K562 (cell line): ENCODE data around the gene MLYCD. TPM values are rescaled to one million over a fixed set of nuclear protein-coding genes. Genes with fewer than 3 reads are reported as not detected.
A peak's percentile ranks its signal among the peaks of the same experiment; 100 is the strongest.

Source experiments
- ATAC-seq: fragments of 200-7000 bp; cut with Tn5 transposase; 3 replicates; pipeline ENCODE4 v1.9.1; 2020; ENCODE audit warnings: moderate library complexity
- BruUV-seq: library from RNA; stranded (reverse); fragments of 400-500 nt; replicated peaks from 2 replicates; lab custom pipeline; 2021; lab: Mats Ljungman, UMichigan
- CTCF ChIA-PET: fragments of 300-600 bp; formaldehyde crosslinking; extraction: SDS; loops from one replicate; lab custom pipeline; 2021; ENCODE audit warnings: low intra/inter-chr PET ratio; lab: Yijun Ruan, JAX
- POLR2A ChIA-PET: fragments of 300-600, 350-650 bp; sonication (Branson Sonifier 250); formaldehyde crosslinking; extraction: SDS; loops from one replicate; lab custom pipeline; 2021; ENCODE audit warnings: antibody characterized with exemption, inconsistent platforms; lab: Yijun Ruan, JAX
- DNase-seq, 4 experiments: peaks; one replicate each; pipeline versions ENCODE4 v3.0.0 to v3.0.0-alpha.2; 2011 to 2018; ENCODE audit warnings: low spot score in 3 of 4, mixed read lengths in 3 of 4; ENCODE audit errors: extremely low read depth in 1 of 4
- FAIRE-seq: peaks from 2 replicates; lab custom pipeline; 2011; peaks lifted over from hg19 to GRCh38; lab: Jason Lieb, UNC
- H2AFZ ChIP-seq: 2 replicates; pipeline ENCODE4 v1.6.0; 2011; ENCODE audit warnings: low read depth, low read length, control low read depth, inconsistent platforms
- H3K27ac ChIP-seq: fragments of 200-600 bp; 3 replicates; pipeline ENCODE4 v1.8.0; 2011; ENCODE audit warnings: low read depth, mild to moderate bottlenecking, control low read depth, inconsistent platforms, low read length, moderate library complexity, mixed read lengths; ENCODE audit errors: extremely low read depth
- H3K27me3 ChIP-seq, 2 experiments: fragments of 300-600 bp in 1 of 2; 2 replicates in 1 of 2; 3 replicates in 1 of 2; pipeline versions ENCODE4 v1.6.0 to v1.8.0; 2011; ENCODE audit warnings: inconsistent platforms in 2 of 2, low read length in 2 of 2, mild to moderate bottlenecking in 1 of 2, mixed read lengths in 1 of 2, moderate library complexity in 1 of 2; ENCODE audit not compliant: control insufficient read depth in 2 of 2, insufficient read depth in 2 of 2
- H3K36me3 ChIP-seq: fragments of 300-600 bp; 3 replicates; pipeline ENCODE4 v1.8.0; 2011; ENCODE audit warnings: mild to moderate bottlenecking, low read length, inconsistent platforms; ENCODE audit not compliant: control insufficient read depth, insufficient read depth
- H3K4me1 ChIP-seq, 2 experiments: fragments of 200-600 bp in 1 of 2; replicated peaks in 1 of 2; 2 replicates in 1 of 2; 3 replicates in 1 of 2; pipeline versions ENCODE4 v1.5.1 to v1.8.0; 2011; ENCODE audit warnings: inconsistent platforms in 2 of 2, low read length in 2 of 2, mild to moderate bottlenecking in 1 of 2, mixed read lengths in 1 of 2, moderate library complexity in 1 of 2; ENCODE audit not compliant: control insufficient read depth in 2 of 2, insufficient read depth in 2 of 2
- H3K4me2 ChIP-seq: 2 replicates; pipeline ENCODE4 v1.6.1; 2011; ENCODE audit warnings: low read length, control low read depth, inconsistent platforms, mixed read lengths; ENCODE audit not compliant: insufficient read depth
- H3K4me3 ChIP-seq: fragments of 200-600 bp; sonication (generic), shearing (Covaris generic); 2 replicates; pipeline ENCODE4 v1.5.1; 2016; ENCODE audit warnings: control low read depth, inconsistent platforms
- H3K79me2 ChIP-seq: fragments of 200-600 bp; 3 replicates; pipeline ENCODE4 v1.8.0; 2011; ENCODE audit warnings: low read length, inconsistent platforms; ENCODE audit not compliant: control insufficient read depth, insufficient read depth
- H3K9ac ChIP-seq, 2 experiments: 2 replicates each; pipeline versions ENCODE4 v1.6.0 to v1.6.1; 2011; ENCODE audit warnings: low read depth in 2 of 2, low read length in 2 of 2, control low read depth in 1 of 2, inconsistent platforms in 1 of 2, mild to moderate bottlenecking in 1 of 2, mixed read lengths in 1 of 2; ENCODE audit not compliant: insufficient read depth in 1 of 2
- H3K9me1 ChIP-seq: one replicate; pipeline ENCODE4 v1.6.0; 2011; ENCODE audit warnings: inconsistent platforms, mild to moderate bottlenecking, low read length, moderate library complexity; ENCODE audit not compliant: control insufficient read depth, insufficient read depth
- H3K9me3 ChIP-seq: replicated peaks from 2 replicates; pipeline ENCODE4 v1.5.1; 2011; ENCODE audit warnings: low read depth, low read length, inconsistent platforms; ENCODE audit not compliant: control insufficient read depth, insufficient read depth
- H4K20me1 ChIP-seq: replicated peaks from 2 replicates; pipeline ENCODE4 v1.6.1; 2011; ENCODE audit warnings: low read length, inconsistent platforms, mixed read lengths; ENCODE audit not compliant: control insufficient read depth, insufficient read depth
- CBFA2T2 ChIP-seq: fragments of 450-650 bp; conservative IDR thresholded peaks from 2 replicates; pipeline ENCODE4 v1.6.1; 2017; ENCODE audit warnings: mild to moderate bottlenecking
- CBX8 ChIP-seq: fragments of 200-600 bp; sonication (generic); IDR thresholded peaks from 2 replicates; pipeline ENCODE4 v1.6.1; 2012; ENCODE audit warnings: borderline replicate concordance, mixed run types, low read depth, mild to moderate bottlenecking, moderate library complexity, mixed read lengths, low read length, control low read depth, inconsistent platforms; ENCODE audit not compliant: poor library complexity, severe bottlenecking; ENCODE audit errors: extremely low read depth
- ESRRB ChIP-seq: fragments of 250-450 bp; sonication (Bioruptor Pico); IDR thresholded peaks from 2 replicates; pipeline ENCODE4 v1.5.0; 2020; ENCODE audit warnings: mild to moderate bottlenecking, moderate library complexity, borderline replicate concordance
- ETV6 ChIP-seq, 3 experiments: fragments of 150-350 bp in 1 of 3; sonication (generic) in 1 of 3; formaldehyde crosslinking in 1 of 3; IDR thresholded peaks; 2 replicates each; pipeline versions ENCODE4 v1.6.1 to v1.8.0; 2014 to 2022; ENCODE audit warnings: borderline replicate concordance in 2 of 3, low read depth in 2 of 3, antibody characterized with exemption in 1 of 3, low read length in 1 of 3, mild to moderate bottlenecking in 1 of 3, missing genetic modification reagents in 1 of 3
- HDAC2 ChIP-seq: fragments of 450-650 bp; IDR thresholded peaks from 2 replicates; pipeline ENCODE4 v1.6.1; 2016; ENCODE audit warnings: mild to moderate bottlenecking
- RAD51 ChIP-seq: fragments of 450-650 bp; IDR thresholded peaks from 2 replicates; pipeline ENCODE4 v1.7.1; 2016; ENCODE audit warnings: low read depth, mild to moderate bottlenecking, borderline replicate concordance
- ZFP36 ChIP-seq: fragments of 150-350 bp; IDR thresholded peaks from 2 replicates; pipeline ENCODE4 v1.6.1; 2018; ENCODE audit warnings: low read length, low read depth; ENCODE audit not compliant: partially characterized antibody
- WGBS: fragments of 100-300 bp; shearing (Covaris generic); methylation state at CpG from one replicate; pipeline ENCODE4 v1.1.6; 2016; ENCODE audit warnings: low coverage, mixed read lengths; ENCODE audit not compliant: insufficient coverage; ENCODE audit errors: missing lambda C conversion rate; 5-methylcytosine and 5-hydroxymethylcytosine counted together
- in situ Hi-C: fragments of 300-500 bp; cut with MboI; formaldehyde crosslinking; loops from 4 replicates; pipeline ENCODE4 v1.15.0; 2018; ENCODE audit warnings: inconsistent platforms, mixed read lengths
- intact Hi-C: fragments of 100-400 bp; cut with micrococcal nuclease; formaldehyde crosslinking; loops from 2 replicates; pipeline ENCODE4 v1.14.2; 2022
- polyA plus RNA-seq, 8 experiments: library from polyadenylated mRNA; depleted of rRNA in 4 of 8; stranded (reverse) in 5 of 8; unstranded in 3 of 8; fragments of >200 nt; fragmentation: Nextera tagmentation in 2 of 8; fragmentation: Illumina TruSeq in 1 of 8; extraction: Ambion mirVana in 2 of 8; extraction: Trizol in 1 of 8; gene quantifications; 2 replicates each; pipeline versions ENCODE4 v1.2.1 to v1.2.3, GENCODE V29; 2011 to 2014; ENCODE audit warnings: inconsistent platforms in 1 of 8, missing spikeins in 1 of 8
- total RNA-seq, 7 experiments: library from RNA; depleted of rRNA in 6 of 7; stranded (reverse); fragments of >200 nt in 6 of 7; fragmentation: Illumina TruSeq in 2 of 7; extraction: Trizol in 2 of 7; gene quantifications; 2 replicates each; pipeline versions ENCODE4 v1.2.1 to v1.2.3, GENCODE V29; 2011 to 2021; ENCODE audit warnings: low replicate concordance in 1 of 7
- TF ChIP-seq, protein P1 (sequence below): IDR thresholded peaks from 2 replicates; pipeline ENCODE4 v1.6.1; 2014; ENCODE audit warnings: antibody characterized with exemption
- TF ChIP-seq, protein P2 (sequence below): sonication (generic); formaldehyde crosslinking; IDR thresholded peaks from 2 replicates; pipeline ENCODE4 v1.9.0; 2022; ENCODE audit warnings: mild to moderate bottlenecking, missing genetic modification reagents
- TF ChIP-seq, protein P3 (sequence below): fragments of 450-650 bp; formaldehyde crosslinking; IDR thresholded peaks from 2 replicates; pipeline ENCODE4 v1.4.0; 2020; ENCODE audit warnings: mild to moderate bottlenecking, mixed read lengths

MLYCD gene
- total and polyA plus RNA-seq, 9 of the 15 experiments (the other 6 are each of a cell fraction or from before 2014, with no cell fraction given) = 0.15 to 2.0 (median 1.0) TPM

DNA sequence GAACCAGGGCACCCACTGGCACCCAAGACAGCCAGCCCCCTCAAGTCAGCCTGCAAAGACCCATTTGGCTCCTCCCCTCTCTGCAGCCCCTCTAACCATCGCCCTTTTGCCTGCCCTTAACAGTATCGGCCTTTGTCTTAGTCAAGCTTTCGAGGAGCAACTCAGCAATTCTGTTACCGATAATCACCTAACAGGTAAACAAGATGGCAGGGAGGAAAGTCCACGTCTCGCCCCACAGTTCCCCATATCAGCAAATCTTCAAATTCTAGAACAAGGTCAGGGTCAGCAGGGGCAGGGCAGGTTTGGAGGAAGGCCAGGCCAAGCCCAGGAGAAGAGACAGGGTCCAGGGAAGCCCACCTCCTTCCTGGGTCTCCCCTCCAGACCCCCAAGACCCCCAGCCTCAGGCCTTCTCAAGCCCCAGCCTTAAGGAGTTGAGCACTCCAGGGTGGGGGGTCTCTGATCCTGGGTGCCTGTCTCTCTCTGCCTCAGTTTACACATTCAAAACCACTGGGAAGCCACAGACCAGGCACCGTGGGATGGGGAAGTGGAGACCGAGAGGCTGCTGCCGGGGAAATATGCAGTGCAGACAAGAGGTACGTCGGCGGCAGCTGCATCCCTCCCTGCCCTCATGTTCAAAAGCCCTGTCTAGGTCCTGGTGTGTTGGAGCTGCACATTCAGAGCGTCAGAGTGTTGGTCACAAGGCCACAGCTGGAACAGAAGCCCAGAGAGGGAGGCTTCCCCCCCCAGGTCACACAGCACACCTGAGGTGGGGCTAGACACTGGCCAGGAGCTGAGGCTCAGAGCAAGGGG lies 50.2 kb downstream of the MLYCD start (continued):
- TF ChIP-seq, protein P1, sequence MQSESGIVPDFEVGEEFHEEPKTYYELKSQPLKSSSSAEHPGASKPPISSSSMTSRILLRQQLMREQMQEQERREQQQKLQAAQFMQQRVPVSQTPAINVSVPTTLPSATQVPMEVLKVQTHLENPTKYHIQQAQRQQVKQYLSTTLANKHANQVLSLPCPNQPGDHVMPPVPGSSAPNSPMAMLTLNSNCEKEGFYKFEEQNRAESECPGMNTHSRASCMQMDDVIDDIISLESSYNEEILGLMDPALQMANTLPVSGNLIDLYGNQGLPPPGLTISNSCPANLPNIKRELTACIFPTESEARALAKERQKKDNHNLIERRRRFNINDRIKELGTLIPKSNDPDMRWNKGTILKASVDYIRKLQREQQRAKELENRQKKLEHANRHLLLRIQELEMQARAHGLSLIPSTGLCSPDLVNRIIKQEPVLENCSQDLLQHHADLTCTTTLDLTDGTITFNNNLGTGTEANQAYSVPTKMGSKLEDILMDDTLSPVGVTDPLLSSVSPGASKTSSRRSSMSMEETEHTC = no peak
- TF ChIP-seq, protein P2, sequence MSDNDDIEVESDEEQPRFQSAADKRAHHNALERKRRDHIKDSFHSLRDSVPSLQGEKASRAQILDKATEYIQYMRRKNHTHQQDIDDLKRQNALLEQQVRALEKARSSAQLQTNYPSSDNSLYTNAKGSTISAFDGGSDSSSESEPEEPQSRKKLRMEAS = no peak
- TF ChIP-seq ETV6 (IDR thresholded peaks at IDR 0.05; ENCODE audit: borderline replicate concordance in 1 of 2, low read depth in 2 of 2, low read length in 1 of 2) (no peak), ETV6 (CRISPR knock-in tag; IDR thresholded peaks at IDR 0.05; ENCODE audit: borderline replicate concordance) (no peak), ZFP36 (peak; percentile 66), HDAC2 (0 out of 2 replicates have a peak, but pooled peaks have one; percentile 23), CBX8 (no peak)

DNA sequence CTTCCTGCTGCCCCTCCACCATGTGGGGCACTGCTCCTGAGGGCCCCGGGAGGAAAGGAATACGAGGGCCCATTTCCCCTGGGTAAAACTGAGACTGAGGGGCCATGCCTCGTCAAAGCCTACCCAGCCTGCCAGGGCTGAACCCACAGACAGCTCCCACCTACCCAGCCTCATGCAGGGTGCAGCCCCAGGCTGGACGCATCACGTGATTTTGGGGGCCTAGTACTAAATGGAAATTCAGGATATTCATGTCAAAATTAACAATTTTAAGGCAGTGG lies 50.7 kb downstream of the MLYCD start:
- H3K79me2 ChIP-seq = no peaks in the 10 kb centered on the region
- no peak overlapping the region for H3K4me2 ChIP-seq
- TF ChIP-seq ESRRB (CRISPR knock-in tag) (no peak), CBFA2T2 (no peak), RAD51 (peak; percentile 30; the same call in 1 of the 2 replicates)
- TF ChIP-seq, protein P3, sequence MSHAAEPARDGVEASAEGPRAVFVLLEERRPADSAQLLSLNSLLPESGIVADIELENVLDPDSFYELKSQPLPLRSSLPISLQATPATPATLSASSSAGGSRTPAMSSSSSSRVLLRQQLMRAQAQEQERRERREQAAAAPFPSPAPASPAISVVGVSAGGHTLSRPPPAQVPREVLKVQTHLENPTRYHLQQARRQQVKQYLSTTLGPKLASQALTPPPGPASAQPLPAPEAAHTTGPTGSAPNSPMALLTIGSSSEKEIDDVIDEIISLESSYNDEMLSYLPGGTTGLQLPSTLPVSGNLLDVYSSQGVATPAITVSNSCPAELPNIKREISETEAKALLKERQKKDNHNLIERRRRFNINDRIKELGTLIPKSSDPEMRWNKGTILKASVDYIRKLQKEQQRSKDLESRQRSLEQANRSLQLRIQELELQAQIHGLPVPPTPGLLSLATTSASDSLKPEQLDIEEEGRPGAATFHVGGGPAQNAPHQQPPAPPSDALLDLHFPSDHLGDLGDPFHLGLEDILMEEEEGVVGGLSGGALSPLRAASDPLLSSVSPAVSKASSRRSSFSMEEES = peak; percentile 83
- TF ChIP-seq, all 486 proteins: peak for 2
- FAIRE-seq (no peak), ATAC-seq (no peak), DNase-seq (no peak)
- Histone ChIP-seq H3K9me3 (no peaks in the 10 kb centered on the region), H4K20me1 (0 out of 2 replicates have a peak, but pooled peaks cover 3% of the 10 kb centered on the region), H3K36me3 (no peaks in the 10 kb centered on the region), H3K27me3 (peaks cover 22 to 25% of the 10 kb centered on the region in 2 experiments; a peak in 4 of 5 replicates), H3K27ac (no peak overlapping the region), H3K4me3 (no peak overlapping the region), H2AFZ (no peak overlapping the region), H3K9ac (0 out of 4 replicates have a peak overlapping the region, but pooled peaks of 1 of the 2 experiments have one; percentile 61), H3K4me1 (peaks cover 17 to 37% of the 10 kb centered on the region in 2 experiments), H3K9me1 (no peaks in the 10 kb centered on the region)
- in situ Hi-C loops (loop anchor here (10.0 kb wide), 1 partner anchor 235 kb away; the partner anchor contains the start of gene TAF1C), intact Hi-C loops (loop anchor here (5.0 kb wide), 1 partner anchor 122 kb away; no protein-coding TSS in a partner anchor)
- no TSS peak for BruUV-seq
- ChIA-PET CTCF (no interaction called here), POLR2A (no interaction called here)
- WGBS = 15% methylated on average over 5 of the region's 5 CpGs
